GM12878 (cell line): Measurements from ENCODE around the gene STAB2. TPM values are rescaled to one million over a fixed set of nuclear protein-coding genes. Genes with fewer than 3 reads are reported as not detected.
A peak's percentile ranks its signal among the peaks of the same experiment; 100 is the strongest.

ENCODE experiments used
- ATAC-seq: fragments of 200-7000 bp; cut with Tn5 transposase; 3 replicates; pipeline ENCODE4 v1.9.1; 2020; ENCODE audit warnings: mild to moderate bottlenecking, moderate library complexity
- BruUV-seq: library from RNA; stranded (reverse); fragments of 400-500 nt; replicated peaks from 2 replicates; lab custom pipeline; 2021; lab: Mats Ljungman, UMichigan
- CTCF ChIA-PET: fragments of 300-600 bp; sonication (Branson Sonifier 250); formaldehyde crosslinking; extraction: SDS; loops from one replicate; lab custom pipeline; 2021; ENCODE audit warnings: inconsistent platforms; lab: Yijun Ruan, JAX
- POLR2A ChIA-PET: fragments of 350-600 bp; formaldehyde crosslinking; extraction: SDS; loops from one replicate; lab custom pipeline; 2021; ENCODE audit warnings: inconsistent platforms; lab: Charles Lee
- RAD21 ChIA-PET: fragments of 300-600 bp; sonication (Branson Sonifier 250); formaldehyde crosslinking; loops from one replicate; lab custom pipeline; 2023; ENCODE audit warnings: antibody characterized with exemption; ENCODE audit not compliant: unreplicated experiment; lab: Charles Lee
- SMC1A ChIA-PET: fragments of 300-600 bp; sonication (Branson Sonifier 250); formaldehyde crosslinking; loops from one replicate; lab custom pipeline; 2023; ENCODE audit not compliant: unreplicated experiment, uncharacterized antibody; lab: Charles Lee
- DNase-seq: peaks from one replicate; pipeline ENCODE4 v3.0.0-alpha.2; 2011; ENCODE audit warnings: low read depth, low spot score
- FAIRE-seq: peaks from 3 replicates; lab custom pipeline; 2011; peaks lifted over from hg19 to GRCh38; lab: Jason Lieb, UNC
- H2AFZ ChIP-seq: 2 replicates; pipeline ENCODE4 v1.6.0; 2011; ENCODE audit warnings: low read depth, low read length, control low read depth; ENCODE audit not compliant: control insufficient read depth
- H3K27ac ChIP-seq: 2 replicates; pipeline ENCODE4 v1.5.1; 2011; ENCODE audit warnings: control low read depth; ENCODE audit not compliant: control insufficient read depth, insufficient read depth
- H3K27me3 ChIP-seq, 2 experiments: replicated peaks in 1 of 2; 2 replicates each; pipeline versions ENCODE4 v1.6.0 to v1.6.1; 2011; ENCODE audit warnings: low read length in 1 of 2; ENCODE audit not compliant: control insufficient read depth in 2 of 2, insufficient read depth in 2 of 2
- H3K36me3 ChIP-seq, 2 experiments: 2 replicates each; pipeline ENCODE4 v1.5.1; 2011; ENCODE audit warnings: low read length in 1 of 2; ENCODE audit not compliant: control insufficient read depth in 2 of 2, insufficient read depth in 2 of 2
- H3K4me1 ChIP-seq: 2 replicates; pipeline ENCODE4 v1.6.1; 2011; ENCODE audit warnings: mild to moderate bottlenecking, low read length, moderate library complexity, mixed read lengths; ENCODE audit not compliant: control insufficient read depth, insufficient read depth
- H3K4me2 ChIP-seq: 2 replicates; pipeline ENCODE4 v1.6.0; 2011; ENCODE audit warnings: control low read depth; ENCODE audit not compliant: control insufficient read depth, insufficient read depth
- H3K4me3 ChIP-seq: fragments of 200-600 bp; sonication (generic); 2 replicates; pipeline ENCODE4 v1.5.1; 2016
- H3K79me2 ChIP-seq: 2 replicates; pipeline ENCODE4 v1.6.0; 2011; ENCODE audit warnings: low read length; ENCODE audit not compliant: control insufficient read depth, insufficient read depth
- H3K9ac ChIP-seq: 2 replicates; pipeline ENCODE4 v1.8.0; 2011; ENCODE audit warnings: low read length, control low read depth, mixed read lengths; ENCODE audit not compliant: control insufficient read depth, insufficient read depth
- H3K9me3 ChIP-seq: replicated peaks from 3 replicates; pipeline ENCODE4 v1.5.1; 2011; ENCODE audit warnings: mild to moderate bottlenecking, low read length; ENCODE audit not compliant: control insufficient read depth, insufficient read depth
- H4K20me1 ChIP-seq: 2 replicates; pipeline ENCODE4 v1.6.0; 2011; ENCODE audit not compliant: control insufficient read depth, insufficient read depth
- BCL11A ChIP-seq: IDR thresholded peaks from 2 replicates; pipeline ENCODE4 v1.6.1; 2011; ENCODE audit warnings: low read depth, low read length
- BRCA1 ChIP-seq: IDR thresholded peaks from 2 replicates; pipeline ENCODE4 v1.6.1; 2011; ENCODE audit warnings: low read depth, low read length, improper control_type of control experiment
- CEBPB ChIP-seq, 2 experiments: fragments of 150-350 bp in 1 of 2; IDR thresholded peaks; 2 replicates each; pipeline ENCODE4 v1.6.1; 2012 to 2014; ENCODE audit warnings: low read depth in 2 of 2, low read length in 2 of 2, borderline replicate concordance in 1 of 2, inconsistent platforms in 1 of 2
- HDAC2 ChIP-seq: fragments of 200-600 bp; sonication (generic); IDR thresholded peaks from 2 replicates; pipeline ENCODE4 v1.6.1; 2017
- MYB ChIP-seq: fragments of 150-350 bp; IDR thresholded peaks from 2 replicates; pipeline ENCODE4 v1.6.1; 2014; ENCODE audit warnings: mild to moderate bottlenecking, low read depth, low read length, borderline replicate concordance
- POLR2AphosphoS5 ChIP-seq: IDR thresholded peaks from 2 replicates; pipeline ENCODE4 v1.6.1; 2011; ENCODE audit warnings: mild to moderate bottlenecking, low read length, inconsistent platforms
- RAD21 ChIP-seq: IDR thresholded peaks from 2 replicates; pipeline ENCODE4 v1.6.1; 2011; ENCODE audit warnings: mild to moderate bottlenecking, low read depth, low read length, moderate library complexity; ENCODE audit not compliant: insufficient read depth
- SP1 ChIP-seq: IDR thresholded peaks from one replicate; pipeline ENCODE4 v1.6.1; 2011; ENCODE audit warnings: low read depth, low read length
- STAT1 ChIP-seq: fragments of 450-650 bp; conservative IDR thresholded peaks from 2 replicates; pipeline ENCODE4 v1.6.1; 2014; ENCODE audit warnings: antibody characterized with exemption, mild to moderate bottlenecking
- TARDBP ChIP-seq: IDR thresholded peaks from 2 replicates; pipeline ENCODE4 v1.6.1; 2016; ENCODE audit warnings: borderline replicate concordance
- YBX1 ChIP-seq: fragments of 450-650 bp; IDR thresholded peaks from 2 replicates; pipeline ENCODE4 v1.6.1; 2016; ENCODE audit warnings: antibody characterized with exemption
- YY1 ChIP-seq: IDR thresholded peaks from 2 replicates; pipeline ENCODE4 v1.6.1; 2011; ENCODE audit warnings: low read depth, mild to moderate bottlenecking, low read length
- ZNF207 ChIP-seq: fragments of 450-650 bp; IDR thresholded peaks from 2 replicates; pipeline ENCODE4 v1.6.1; 2014; ENCODE audit warnings: antibody characterized with exemption, mild to moderate bottlenecking, borderline replicate concordance
- ZZZ3 ChIP-seq: IDR thresholded peaks from 2 replicates; pipeline ENCODE4 v1.6.1; 2011; ENCODE audit warnings: low read depth; ENCODE audit not compliant: control insufficient read depth, insufficient read length
- WGBS: methylation state at CpG from one replicate; pipeline ENCODE4 v1.1.6; 2016; ENCODE audit warnings: low lambda C conversion rate; ENCODE audit not compliant: insufficient replicate concordance, insufficient coverage; ENCODE audit errors: missing lambda C conversion rate; 5-methylcytosine and 5-hydroxymethylcytosine counted together
- in situ Hi-C: fragments of 300-500 bp; cut with MboI; formaldehyde crosslinking; loops from 9 replicates; pipeline ENCODE4 v1.14.3; 2018; ENCODE audit warnings: mixed read lengths
- intact Hi-C: fragments of 100-400 bp; cut with micrococcal nuclease; formaldehyde crosslinking; loops from one replicate; pipeline ENCODE4 v1.14.2; 2022; ENCODE audit not compliant: unreplicated experiment
- polyA plus RNA-seq, 11 experiments: library from polyadenylated mRNA; depleted of rRNA in 4 of 11; unstranded in 6 of 11; stranded (reverse) in 5 of 11; fragments of >200 nt; fragmentation: Nextera tagmentation in 4 of 11; fragmentation: Illumina TruSeq in 1 of 11; extraction: Ambion mirVana in 4 of 11; extraction: Trizol in 1 of 11; gene quantifications; 1 replicate in 1 of 11; 2 replicates in 10 of 11; pipeline versions ENCODE4 v1.2.1 to v1.2.3, GENCODE V29; 2011 to 2016; ENCODE audit warnings: inconsistent platforms in 2 of 11, missing spikeins in 2 of 11, low read depth in 1 of 11
- total RNA-seq, 4 experiments: library from RNA; depleted of rRNA in 3 of 4; stranded (reverse); fragments of >200 nt in 3 of 4; fragmentation: Illumina TruSeq in 1 of 4; extraction: Trizol in 1 of 4; gene quantifications; 2 replicates each; pipeline versions ENCODE4 v1.2.1 to v1.2.3, GENCODE V29; 2013 to 2021
- TF ChIP-seq, protein P1 (sequence below): IDR thresholded peaks from 2 replicates; pipeline ENCODE4 v1.6.1; 2011; ENCODE audit warnings: mild to moderate bottlenecking, low read depth, low read length, moderate library complexity; ENCODE audit not compliant: insufficient replicate concordance
- TF ChIP-seq, protein P2 (sequence below): fragments of 450-650 bp; IDR thresholded peaks from 2 replicates; pipeline ENCODE4 v1.6.1; 2014; ENCODE audit warnings: mild to moderate bottlenecking
- TF ChIP-seq, protein P3 (sequence below): fragments of 450-650 bp; IDR thresholded peaks from 2 replicates; pipeline ENCODE4 v1.6.1; 2016; ENCODE audit warnings: mild to moderate bottlenecking, moderate library complexity, borderline replicate concordance

STAB2 gene
- total and polyA plus RNA-seq, 10 of the 15 experiments (the other 5 are each of a cell fraction or from before 2014, with no cell fraction given) = 0.37 TPM; not detected in 9

DNA sequence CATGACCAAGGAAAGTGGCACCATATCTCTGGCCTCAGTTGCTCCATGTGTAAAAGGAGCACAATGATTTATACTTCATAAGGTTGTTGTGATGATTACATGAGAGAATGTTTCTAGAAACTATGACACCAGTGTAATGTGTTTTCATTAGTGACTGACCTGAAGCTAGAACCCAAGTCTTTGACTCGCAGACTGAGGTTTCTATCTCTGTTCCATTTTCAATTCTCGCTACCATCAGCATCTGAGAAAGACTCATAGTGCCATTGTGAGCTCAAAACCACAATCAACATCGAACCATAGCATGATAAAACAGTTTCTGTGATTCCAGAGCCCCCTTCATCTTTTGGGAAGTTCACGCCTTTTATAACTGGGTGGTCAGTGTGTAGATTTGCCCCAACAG, 53.8 kb downstream of the STAB2 start:
- intact Hi-C loops (no loop called here), in situ Hi-C loops (no loop called here)
- H3K9me3 ChIP-seq = peaks cover 4% of the 10 kb centered on the region; the same call in 2 of the 3 replicates
- H3K27me3 ChIP-seq = no peaks in the 10 kb centered on the region
- peak; percentile 12 for DNase-seq
- TF ChIP-seq, protein P1, sequence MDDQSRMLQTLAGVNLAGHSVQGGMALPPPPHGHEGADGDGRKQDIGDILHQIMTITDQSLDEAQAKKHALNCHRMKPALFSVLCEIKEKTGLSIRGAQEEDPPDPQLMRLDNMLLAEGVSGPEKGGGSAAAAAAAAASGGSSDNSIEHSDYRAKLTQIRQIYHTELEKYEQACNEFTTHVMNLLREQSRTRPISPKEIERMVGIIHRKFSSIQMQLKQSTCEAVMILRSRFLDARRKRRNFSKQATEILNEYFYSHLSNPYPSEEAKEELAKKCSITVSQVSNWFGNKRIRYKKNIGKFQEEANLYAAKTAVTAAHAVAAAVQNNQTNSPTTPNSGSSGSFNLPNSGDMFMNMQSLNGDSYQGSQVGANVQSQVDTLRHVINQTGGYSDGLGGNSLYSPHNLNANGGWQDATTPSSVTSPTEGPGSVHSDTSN = no peak
- TF ChIP-seq ZNF207 (no peak), BCL11A (no peak), BRCA1 (no peak), CEBPB (IDR thresholded peaks at IDR 0.05; ENCODE audit: borderline replicate concordance in 1 of 2, low read depth in 2 of 2, low read length in 2 of 2) (no peak), RAD21 (no peak), YBX1 (no peak), TARDBP (no peak), POLR2AphosphoS5 (no peak), ZZZ3 (no peak), YY1 (no peak), HDAC2 (no peak), SP1 (no peak), MYB (no peak), STAT1 (no peak)
- TF ChIP-seq, protein P2, sequence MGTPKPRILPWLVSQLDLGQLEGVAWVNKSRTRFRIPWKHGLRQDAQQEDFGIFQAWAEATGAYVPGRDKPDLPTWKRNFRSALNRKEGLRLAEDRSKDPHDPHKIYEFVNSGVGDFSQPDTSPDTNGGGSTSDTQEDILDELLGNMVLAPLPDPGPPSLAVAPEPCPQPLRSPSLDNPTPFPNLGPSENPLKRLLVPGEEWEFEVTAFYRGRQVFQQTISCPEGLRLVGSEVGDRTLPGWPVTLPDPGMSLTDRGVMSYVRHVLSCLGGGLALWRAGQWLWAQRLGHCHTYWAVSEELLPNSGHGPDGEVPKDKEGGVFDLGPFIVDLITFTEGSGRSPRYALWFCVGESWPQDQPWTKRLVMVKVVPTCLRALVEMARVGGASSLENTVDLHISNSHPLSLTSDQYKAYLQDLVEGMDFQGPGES = no peak
- TF ChIP-seq, protein P3, sequence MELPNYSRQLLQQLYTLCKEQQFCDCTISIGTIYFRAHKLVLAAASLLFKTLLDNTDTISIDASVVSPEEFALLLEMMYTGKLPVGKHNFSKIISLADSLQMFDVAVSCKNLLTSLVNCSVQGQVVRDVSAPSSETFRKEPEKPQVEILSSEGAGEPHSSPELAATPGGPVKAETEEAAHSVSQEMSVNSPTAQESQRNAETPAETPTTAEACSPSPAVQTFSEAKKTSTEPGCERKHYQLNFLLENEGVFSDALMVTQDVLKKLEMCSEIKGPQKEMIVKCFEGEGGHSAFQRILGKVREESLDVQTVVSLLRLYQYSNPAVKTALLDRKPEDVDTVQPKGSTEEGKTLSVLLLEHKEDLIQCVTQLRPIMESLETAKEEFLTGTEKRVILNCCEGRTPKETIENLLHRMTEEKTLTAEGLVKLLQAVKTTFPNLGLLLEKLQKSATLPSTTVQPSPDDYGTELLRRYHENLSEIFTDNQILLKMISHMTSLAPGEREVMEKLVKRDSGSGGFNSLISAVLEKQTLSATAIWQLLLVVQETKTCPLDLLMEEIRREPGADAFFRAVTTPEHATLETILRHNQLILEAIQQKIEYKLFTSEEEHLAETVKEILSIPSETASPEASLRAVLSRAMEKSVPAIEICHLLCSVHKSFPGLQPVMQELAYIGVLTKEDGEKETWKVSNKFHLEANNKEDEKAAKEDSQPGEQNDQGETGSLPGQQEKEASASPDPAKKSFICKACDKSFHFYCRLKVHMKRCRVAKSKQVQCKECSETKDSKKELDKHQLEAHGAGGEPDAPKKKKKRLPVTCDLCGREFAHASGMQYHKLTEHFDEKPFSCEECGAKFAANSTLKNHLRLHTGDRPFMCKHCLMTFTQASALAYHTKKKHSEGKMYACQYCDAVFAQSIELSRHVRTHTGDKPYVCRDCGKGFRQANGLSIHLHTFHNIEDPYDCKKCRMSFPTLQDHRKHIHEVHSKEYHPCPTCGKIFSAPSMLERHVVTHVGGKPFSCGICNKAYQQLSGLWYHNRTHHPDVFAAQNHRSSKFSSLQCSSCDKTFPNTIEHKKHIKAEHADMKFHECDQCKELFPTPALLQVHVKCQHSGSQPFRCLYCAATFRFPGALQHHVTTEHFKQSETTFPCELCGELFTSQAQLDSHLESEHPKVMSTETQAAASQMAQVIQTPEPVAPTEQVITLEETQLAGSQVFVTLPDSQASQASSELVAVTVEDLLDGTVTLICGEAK = no peak
- no peak overlapping the region for H3K4me3 ChIP-seq
- no peak overlapping the region for H3K4me2 ChIP-seq
- ATAC-seq = peak; percentile 76
- H3K36me3 ChIP-seq = no peaks in the 10 kb centered on the region; a peak in 1 of 4 replicates
- H3K9ac ChIP-seq = no peak overlapping the region
- no TSS peak for BruUV-seq
- RAD21 ChIA-PET = interaction anchor here (0.8 kb wide), 1 partner anchor 9 kb away, joined by 3 read pairs; no protein-coding TSS in a partner anchor
- POLR2A ChIA-PET = no interaction called here
- no peak overlapping the region; the same call in 1 of the 2 replicates for H3K27ac ChIP-seq
- H3K79me2 ChIP-seq = no peaks in the 10 kb centered on the region
- H3K4me1 ChIP-seq = peaks cover 4% of the 10 kb centered on the region; the same call in 1 of the 2 replicates
- no peak for FAIRE-seq
- WGBS = 14% methylated on average over 4 of the region's 4 CpGs
- CTCF ChIA-PET = interaction anchor here (2.0 to 2.6 kb wide), 2 partner anchors 8 to 10 kb away, joined by 11 to 13 read pairs; no protein-coding TSS in a partner anchor
- SMC1A ChIA-PET = interaction anchor here (0.9 kb wide), 1 partner anchor 8 kb away, joined by 3 read pairs; no protein-coding TSS in a partner anchor
- H2AFZ ChIP-seq = peak overlapping the region; percentile 51; the same call in 1 of the 2 replicates
- H4K20me1 ChIP-seq = no peaks in the 10 kb centered on the region
